Memory B cell (primary cell): Measurements from ENCODE around the gene TMSB4X.
A peak's percentile ranks its signal among the peaks of the same experiment; 100 is the strongest.

Experiments used
- ATAC-seq: fragments of 150-1000 bp; cut with Tn5 transposase; 2 replicates; pipeline ENCODE4 v1.10.0; 2021; ENCODE audit warnings: low read depth, mild to moderate bottlenecking, moderate library complexity
- DNase-seq, 2 donors: peaks; one replicate each; pipeline ENCODE4 v3.0.0; 2022; ENCODE audit warnings: low spot score in 2 of 2
- H3K27ac Mint-ChIP-seq: one replicate; pipeline ENCODE4 v1.8.0; 2022; ENCODE audit warnings: mild to moderate bottlenecking, moderate library complexity, mixed read lengths
- H3K27me3 Mint-ChIP-seq: one replicate; pipeline ENCODE4 v1.8.0; 2022; ENCODE audit warnings: mixed read lengths
- H3K36me3 Mint-ChIP-seq: one replicate; pipeline ENCODE4 v1.8.0; 2022; ENCODE audit warnings: mild to moderate bottlenecking, mixed read lengths
- H3K4me1 Mint-ChIP-seq: one replicate; pipeline ENCODE4 v1.8.0; 2022; ENCODE audit warnings: mixed read lengths
- H3K4me3 Mint-ChIP-seq: one replicate; pipeline ENCODE4 v1.8.0; 2022; ENCODE audit warnings: mild to moderate bottlenecking, moderate library complexity, mixed read lengths
- H3K9me3 Mint-ChIP-seq: one replicate; pipeline ENCODE4 v1.8.0; 2022; ENCODE audit warnings: mixed read lengths

The TMSB4X gene

DNA sequence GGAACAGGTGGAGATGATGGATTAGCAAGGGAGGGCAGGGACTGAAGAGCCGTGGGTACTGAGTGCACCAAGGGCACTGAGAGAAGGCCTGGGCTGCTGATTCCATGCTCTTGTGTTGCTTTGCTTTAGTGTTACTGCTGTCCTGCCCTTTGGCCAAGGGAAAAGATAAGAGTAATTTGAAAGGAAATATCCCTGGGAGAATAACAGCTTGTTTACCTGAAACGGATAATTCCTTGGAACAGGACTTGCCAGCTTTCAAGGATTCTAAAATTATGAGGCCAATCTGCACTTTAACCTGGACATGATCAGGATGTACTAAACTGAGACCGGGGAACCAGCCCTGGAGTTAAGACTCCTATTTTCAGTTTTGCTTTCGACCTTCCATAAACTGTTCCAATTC, 49.1 kb downstream of the TMSB4X start:
- DNase-seq (no peak), ATAC-seq (no peak)
- H3K4me1 Mint-ChIP-seq: peaks cover 16% of the 10 kb centered on the region
- H3K27ac Mint-ChIP-seq: no peak overlapping the region
- H3K4me3 Mint-ChIP-seq: no peak overlapping the region
- H3K36me3 Mint-ChIP-seq: peaks cover 2% of the 10 kb centered on the region
- no peaks in the 10 kb centered on the region for H3K9me3 Mint-ChIP-seq
- H3K27me3 Mint-ChIP-seq: no peaks in the 10 kb centered on the region

DNA sequence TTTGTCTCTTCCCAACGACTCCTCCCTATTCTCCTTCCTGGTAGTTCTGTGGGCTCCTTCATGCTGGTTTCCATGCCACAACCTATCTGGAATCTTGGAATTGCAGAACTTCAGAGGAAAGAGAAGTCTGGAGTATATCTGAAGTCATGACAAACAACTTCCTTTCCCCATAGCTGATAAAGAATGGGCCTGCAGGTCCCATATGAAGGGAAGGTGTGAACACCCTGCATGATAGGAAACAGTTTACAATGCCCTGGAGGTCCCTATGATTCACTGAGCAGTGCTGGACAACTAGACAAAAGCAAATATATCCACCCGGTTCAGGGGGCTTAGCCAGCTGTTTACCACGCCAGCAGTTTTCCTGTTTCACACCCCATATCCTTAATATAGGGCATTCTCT, 50.1 kb downstream of the TMSB4X start:
- no peak overlapping the region for H3K4me3 Mint-ChIP-seq

More for the DNA sequence above, 50.1 kb downstream of the TMSB4X start:
- Mint-ChIP-seq H3K27me3 (no peaks in the 10 kb centered on the region), H3K27ac (peak overlapping the region; percentile 32), H3K4me1 (peaks cover 18% of the 10 kb centered on the region), H3K9me3 (no peaks in the 10 kb centered on the region), H3K36me3 (peaks cover 2% of the 10 kb centered on the region)
- DNase-seq (no peak), ATAC-seq (no peak)
